GM21825 (cell line): ENCODE data around the gene PSMB11.

ENCODE experiments used
- ATAC-seq: cut with Tn5 transposase; IDR thresholded peaks from one replicate; pipeline ENCODE4 v1.9.1; 2021; ENCODE audit warnings: mild to moderate bottlenecking, moderate library complexity; ENCODE audit not compliant: unreplicated experiment

PSMB11 gene

DNA sequence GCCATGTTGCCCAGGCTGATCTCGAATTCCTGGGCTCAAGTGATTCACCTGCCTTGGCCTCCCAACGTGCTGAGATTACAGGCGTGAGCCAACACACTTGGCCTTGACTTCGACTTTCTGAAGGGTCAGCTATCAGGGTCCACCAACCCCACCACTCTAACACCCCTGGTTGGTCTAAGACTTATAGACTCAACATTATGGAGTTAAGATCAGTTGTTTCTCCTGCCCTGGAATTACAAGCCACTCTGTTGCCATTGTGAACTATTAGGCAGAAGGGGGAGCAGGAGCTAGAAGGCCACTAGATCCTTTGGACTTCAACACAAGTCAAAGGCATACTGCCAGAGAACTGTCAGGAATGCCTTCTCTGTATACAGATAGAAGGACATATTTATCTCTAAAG is 1.9 kb upstream of the PSMB11 start:
- ATAC-seq = no peak

DNA sequence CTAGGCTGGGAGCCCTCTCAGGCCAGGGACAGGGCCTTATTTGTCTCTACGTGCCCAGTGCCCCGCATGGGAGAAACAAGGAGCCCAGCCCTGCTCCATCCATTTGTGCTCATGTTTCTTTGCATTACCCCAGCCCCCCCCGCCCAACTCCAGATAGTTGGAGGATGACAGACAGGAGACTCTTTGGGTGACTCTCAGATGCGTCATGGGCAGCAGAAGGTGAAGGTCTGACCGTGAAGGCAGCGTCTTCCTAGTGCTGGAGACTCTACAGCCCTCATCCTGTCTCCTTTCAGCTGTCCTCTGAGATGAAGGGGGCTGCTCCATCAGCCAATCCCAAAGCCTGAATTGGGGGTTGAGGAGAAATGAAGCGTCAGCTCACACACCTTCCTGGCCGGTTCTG is 283 bp upstream of the PSMB11 start:
- no peak for ATAC-seq

DNA sequence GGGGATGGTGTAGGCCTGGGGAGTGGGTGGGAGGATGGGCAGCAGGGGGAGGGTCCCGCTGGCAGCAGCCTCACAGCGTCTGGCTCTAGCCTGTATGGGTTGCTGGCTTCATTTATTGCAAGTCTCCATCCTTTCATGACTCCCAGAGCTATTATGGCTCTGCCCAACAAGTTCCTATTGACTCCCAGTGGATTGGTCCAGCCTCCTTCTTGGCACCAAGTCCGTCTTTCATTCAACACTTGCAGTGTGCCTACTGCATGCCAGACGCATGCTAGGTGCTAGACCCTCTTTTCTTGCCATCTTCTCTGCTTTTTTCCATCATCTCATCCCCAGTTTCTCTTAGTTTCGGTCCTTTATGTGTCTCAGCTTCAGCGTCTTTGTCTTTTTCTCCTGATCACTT is 1.1 kb downstream of the PSMB11 start:
- ATAC-seq = no peak

DNA sequence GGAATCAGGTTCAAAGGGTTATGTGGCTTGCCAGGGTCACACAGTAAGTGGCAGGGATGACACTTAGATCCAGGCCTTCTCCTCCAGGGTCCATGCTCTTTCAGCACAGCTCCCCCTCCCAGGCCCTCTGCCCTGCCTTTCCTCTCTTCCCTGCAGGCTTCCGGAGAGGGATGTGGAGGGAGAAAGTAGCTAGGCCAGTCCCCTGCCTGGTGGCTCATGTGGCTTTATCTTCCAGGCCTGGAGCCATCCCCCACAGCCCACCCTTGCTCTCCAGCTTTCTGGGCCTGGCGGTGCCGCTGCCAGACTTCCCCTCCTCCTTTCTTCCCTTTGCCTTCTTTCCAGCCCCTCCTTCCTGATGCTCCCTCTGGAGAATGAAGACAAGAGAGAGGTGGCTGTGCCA is 1.7 kb downstream of the PSMB11 start:
- ATAC-seq = no peak

DNA sequence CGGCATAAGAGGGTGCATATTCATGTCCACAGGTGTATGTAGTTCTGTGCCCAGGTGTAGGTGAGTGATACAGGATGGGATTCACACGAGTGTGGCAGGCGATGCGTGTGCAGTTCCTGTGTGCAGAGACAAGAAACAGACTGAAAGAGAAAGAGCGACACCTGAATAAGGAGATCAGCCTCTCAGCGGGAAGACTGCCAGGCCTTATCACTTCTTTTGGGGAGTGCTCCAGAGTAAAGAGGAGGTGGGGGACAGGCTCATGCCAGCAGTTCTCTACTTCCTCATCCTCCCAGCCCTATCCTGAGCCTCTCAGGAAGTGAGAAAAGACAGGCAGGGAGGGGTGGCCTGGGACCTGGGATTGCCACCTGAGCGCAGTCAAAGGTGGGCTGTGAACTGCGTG is 2.8 kb downstream of the PSMB11 start:
- no peak for ATAC-seq

DNA sequence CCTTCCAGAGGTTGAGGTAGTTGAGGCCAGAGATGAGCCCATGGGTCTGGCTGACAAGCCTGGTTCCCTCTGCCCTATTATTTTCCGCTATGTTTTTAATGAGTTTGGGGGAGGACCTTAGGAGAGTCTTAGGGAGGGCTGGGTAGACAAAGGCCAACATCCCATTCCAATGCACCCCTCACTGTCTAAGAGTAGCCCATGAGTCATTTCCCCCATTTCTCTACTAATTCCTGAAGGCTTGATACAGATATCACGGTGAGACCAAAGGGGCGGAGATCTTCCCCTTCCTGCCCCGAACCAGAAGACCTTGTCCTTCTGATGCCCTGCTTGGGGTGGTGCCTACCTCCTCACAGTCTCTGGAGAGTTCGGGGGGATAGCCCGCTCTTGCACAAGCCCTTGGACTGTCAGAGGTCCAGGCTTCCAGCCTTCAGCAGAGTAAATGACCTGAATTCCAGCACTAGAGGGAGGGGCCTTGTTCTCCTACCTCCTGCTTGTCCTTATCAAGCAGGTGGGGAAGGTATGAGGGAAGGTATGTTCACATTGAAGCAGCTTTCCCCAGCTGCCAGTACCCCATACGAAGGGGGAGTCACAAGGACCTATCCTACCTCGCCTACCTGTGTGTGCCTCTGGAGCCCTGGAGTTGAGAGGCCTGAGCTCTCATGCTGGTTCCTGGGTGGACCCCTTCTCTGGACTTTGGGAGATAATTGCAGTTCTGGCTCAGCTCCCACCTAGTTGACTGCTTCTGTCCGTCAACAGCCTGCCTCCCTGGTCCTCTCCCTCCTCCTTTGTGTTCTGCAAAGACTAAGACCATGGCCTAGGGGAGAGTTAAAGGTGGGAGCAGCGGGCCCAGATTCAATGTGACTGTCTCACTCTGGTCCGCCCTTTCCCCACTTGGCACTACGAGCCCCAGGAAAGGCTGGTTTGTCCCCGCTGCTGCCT is 3.7 kb downstream of the PSMB11 start:
- ATAC-seq = no peak

DNA sequence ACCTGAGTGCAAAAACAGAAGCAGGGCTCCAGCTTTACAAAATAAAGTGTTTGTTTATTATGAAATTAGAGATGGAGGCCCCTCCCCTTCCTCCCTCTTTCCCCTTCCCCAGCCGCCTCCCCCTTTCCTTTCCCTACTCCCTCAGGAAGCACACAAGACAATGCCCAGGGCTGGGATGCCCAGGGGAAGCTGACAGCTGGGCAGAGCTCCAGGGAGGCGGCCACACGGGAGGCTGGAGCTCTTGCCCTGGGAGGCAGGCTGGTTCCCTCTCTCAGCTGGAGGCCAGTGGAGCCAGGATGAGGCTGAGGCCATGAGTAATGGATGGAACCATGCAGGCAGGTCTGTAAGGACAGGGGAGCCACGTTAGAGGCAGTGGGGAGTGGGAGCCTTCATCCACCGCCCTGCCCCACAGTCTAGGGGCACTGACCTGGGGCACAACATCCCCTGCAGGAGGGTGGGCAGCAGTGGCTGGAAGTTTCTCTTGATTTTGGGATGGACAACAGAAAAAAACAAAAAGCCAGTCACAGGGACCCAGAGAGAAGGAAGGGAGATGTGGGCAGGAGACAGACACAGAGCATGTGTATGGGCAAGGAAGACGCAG is 5.1 kb downstream of the PSMB11 start:
- no peak for ATAC-seq

DNA sequence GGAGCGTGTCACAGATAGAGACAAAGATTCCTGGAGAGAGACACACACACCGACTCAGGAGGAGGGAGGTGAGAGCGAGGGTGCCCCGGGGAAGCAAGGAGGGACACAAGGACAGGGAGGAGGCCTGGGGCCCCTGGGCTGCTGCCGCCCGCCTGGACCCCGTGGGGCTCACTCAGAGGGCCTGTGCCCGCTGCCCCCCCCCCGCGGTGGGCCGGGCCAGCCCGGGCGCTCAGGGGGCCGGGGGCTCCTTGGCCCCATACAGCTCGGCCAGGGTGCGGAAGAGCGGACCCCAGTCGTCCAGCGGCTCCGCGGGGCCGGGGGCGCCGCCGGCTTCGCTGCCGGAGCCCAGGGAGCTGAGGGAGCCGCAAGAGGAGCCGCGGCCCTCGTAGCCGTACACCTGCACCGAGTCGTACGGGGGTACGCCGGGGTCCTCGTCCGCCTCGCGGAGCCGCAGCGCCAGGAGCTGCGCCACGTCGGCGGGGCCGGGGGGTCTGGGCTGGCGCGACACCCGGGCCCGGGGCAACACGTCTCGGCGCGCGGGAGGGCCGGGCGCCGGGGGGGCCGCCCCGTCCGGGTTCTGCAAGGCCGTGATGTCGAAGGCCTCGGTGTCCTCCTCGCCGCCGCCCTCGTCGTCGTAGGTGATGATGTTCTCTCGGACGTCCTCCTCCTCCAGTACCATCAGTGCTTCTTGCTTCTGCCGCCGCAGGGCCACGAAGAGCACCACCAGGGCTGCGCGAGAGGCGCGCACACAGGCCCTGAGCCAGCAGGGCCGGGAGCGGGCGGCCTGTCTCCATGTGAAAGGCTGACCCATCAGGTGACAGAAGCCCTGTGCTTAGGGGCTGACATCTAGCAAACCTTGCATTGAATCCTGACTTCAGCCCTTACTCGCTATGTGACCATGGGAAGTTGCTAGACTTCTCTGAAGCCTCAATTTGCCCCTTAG is 6.0 kb downstream of the PSMB11 start:
- no peak for ATAC-seq

DNA sequence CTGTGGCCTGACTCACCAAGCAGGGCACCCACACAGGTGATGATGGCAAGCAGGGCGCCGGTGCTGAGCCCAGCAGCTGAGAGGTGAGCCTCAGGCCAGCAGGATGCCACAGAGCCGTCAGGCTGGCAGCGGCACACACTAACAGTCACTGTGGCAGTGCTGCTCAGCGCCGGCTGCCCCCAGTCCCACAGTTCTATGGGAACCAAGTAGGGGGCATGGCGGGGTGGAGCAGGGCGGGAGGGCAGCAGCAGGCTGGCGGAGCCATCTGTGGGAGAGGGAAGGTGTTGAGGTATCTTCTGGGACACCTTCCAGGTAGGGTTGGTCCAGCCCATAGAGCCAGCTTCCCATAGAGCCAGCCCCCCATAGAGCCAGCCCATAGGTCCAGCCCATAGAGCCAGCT is 7.0 kb downstream of the PSMB11 start:
- no peak for ATAC-seq

DNA sequence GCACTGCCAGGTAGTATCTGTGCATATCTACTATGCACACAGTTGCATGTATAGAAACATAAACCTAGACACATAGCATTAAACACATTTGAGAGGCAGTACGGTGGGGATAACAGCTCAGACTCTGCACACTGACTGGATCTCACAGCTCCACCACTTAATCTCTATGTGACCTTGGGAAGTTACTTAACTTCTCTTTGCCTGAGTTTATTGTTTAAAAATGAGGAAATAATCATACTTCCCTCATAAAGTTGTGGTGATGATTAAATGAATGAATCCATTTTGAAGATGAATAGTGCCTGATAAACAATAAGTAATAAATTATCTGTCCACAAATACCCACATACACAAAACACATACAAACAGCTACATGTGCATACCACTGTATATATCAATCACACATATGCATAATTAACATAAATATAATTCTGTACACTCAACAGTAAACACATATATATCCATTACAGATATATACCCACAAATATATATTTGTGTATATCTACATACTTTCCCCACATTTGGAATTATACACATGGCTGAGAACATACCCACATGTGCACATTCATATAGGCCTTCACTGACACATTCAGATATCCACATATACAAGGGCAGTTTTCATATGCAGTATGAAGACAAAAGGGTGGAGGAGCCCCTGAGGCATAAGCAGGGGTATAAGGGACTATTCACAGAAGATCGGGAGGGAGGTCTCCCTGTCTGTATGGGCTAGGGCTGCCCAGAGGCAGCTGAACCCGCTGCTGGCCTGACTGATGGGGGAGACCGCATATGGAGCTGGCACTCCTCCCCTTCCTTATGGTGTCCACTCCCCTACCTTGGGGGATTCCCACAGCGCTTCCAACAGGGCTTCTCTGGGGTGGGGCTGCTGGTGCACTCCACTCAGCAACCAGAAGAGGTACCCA is 9.4 kb downstream of the PSMB11 start:
- ATAC-seq = no peak

DNA sequence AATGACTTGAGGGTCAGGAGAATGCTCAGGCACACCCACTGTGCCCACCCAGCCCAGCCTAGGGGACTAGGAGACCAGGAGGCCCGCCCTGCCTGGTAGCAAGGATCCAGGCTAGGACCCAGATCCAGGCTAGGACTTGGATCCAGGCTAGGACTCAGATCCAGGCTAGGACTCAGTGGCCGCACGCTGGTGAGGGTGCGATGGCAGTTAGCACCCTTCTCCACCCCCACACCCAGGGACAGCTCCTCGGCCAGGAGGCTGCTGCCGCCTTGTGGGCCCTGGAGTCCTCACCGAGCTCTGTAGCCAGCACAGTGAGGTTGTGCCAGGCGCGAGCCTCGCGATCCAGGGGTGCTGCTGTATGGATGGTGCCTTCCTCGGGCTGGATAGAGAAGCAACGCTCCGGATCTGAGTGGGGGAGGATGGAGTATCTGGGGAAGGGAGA is 10.2 kb downstream of the PSMB11 start:
- no peak for ATAC-seq

DNA sequence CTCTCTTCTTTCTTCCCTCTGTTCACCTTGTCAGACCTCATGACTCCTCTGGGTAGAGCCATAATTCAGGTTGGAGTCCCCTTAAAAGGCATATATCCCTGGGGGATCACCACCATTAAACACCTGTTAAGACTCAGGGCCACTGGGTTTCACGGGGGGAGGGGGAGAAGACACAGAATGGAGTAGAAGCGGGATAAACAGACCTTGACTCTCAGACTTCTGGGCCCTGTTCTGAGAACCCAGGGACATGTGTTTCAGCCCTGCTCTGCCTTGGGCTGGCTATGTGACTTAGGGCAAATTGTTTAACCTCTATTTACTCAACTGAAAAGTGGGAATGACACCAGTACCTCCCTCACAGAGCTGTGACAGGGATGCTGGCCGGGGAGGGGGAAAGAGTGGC is 10.7 kb downstream of the PSMB11 start:
- ATAC-seq = no peak

DNA sequence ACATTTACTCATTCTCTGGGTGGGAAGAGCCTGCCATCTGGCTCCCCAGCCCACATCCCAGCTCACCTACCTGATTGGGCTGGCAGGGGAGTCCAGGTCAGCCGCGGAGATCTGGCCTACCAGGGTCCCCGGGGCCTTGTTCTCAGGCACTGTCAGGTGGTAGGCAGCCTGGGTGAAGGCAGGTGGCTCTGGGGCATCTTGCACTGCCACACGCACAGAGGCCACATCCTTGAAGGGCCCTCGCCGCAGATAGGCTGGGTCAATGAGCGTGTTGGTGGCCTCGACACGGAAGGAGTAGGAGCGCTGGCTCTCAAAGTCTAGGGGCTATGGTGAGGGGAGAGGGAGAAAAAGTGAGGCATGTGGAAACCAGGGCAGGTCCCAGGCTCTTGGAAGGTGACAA is 11.4 kb downstream of the PSMB11 start:
- ATAC-seq = no peak

DNA sequence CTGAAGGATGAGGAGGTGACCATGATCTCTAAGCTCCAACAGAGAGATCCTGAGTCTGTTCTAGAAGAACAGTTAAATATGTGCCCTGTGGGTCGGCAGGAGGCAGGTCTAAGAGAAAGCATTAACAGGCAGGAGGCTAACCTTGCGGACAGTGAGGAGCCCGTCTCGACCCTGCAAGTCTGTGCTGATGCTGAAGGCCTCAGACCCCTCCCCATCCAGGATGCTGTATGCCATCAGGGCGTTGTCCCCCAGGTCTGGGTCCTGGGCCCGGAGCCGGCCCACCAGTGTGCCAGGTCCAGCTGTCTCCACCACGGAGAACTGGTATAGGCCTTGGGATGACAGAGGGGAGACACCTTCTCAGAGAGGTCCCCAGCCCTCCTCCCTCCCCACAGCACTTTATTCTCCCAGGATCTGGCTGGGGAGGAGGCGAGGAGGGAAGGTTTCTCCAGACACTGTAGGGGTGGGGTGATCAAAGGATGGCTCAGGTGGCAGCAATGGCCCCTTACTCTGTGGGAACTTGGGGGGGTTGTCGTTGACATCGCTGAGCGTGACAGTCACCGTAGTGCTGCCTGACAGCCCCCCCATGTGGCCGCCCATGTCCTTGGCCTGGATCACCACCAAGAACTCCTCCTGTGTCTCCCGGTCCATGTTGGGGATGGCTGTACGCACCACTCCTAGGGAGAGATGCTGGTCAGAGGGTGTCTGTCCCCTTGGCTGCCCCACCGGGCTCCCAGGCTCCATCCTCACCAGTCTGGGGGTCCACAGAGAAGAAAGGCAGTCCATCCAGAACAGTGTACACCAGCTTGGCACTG is 12.2 kb downstream of the PSMB11 start:
- ATAC-seq = no peak

DNA sequence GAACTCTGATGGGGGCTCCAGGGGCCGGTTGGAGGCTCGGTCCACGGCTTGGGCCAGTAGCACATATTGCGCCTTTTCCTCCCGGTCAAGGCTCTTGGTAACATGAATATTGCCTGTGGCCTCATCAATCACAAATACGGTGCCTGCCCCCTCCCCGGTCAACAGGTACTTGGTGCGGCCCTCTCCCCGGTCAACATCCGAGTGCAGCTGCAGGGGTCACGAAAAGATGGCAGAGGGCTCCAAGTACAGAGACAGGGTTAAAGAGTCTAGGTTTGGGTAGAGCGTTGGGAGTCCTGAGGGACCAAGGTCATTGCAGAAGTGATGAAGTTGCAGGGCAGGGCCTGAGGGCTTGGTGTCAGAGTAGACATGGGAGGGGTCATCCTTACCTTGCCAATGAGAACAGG is 13.1 kb downstream of the PSMB11 start:
- ATAC-seq = no peak

DNA sequence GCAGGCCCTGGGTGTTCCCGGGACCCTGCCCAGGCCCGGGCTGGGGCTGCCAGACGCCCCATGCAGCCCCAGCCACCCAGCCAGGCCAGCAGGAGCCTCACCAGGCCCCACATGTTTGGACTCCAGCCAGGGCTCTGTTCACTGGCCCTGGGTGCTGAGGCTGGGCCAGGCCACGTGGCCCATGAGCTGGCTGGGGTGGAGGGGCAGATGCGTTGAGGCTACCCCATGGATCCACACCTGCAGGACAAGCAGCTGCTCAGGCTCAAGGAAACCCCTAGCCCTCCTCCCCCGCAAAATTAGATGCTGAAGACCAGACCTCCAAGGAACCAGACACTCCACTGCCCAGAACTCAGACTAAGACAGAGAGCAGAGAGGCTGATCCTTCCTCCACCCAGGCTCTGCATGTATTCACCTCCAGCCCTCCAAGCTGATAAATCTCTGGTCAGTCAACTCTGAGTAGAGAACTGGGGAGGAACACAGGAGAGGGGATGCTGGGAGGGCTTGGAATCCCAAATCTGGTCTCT is 13.7 kb downstream of the PSMB11 start:
- ATAC-seq = no peak

DNA sequence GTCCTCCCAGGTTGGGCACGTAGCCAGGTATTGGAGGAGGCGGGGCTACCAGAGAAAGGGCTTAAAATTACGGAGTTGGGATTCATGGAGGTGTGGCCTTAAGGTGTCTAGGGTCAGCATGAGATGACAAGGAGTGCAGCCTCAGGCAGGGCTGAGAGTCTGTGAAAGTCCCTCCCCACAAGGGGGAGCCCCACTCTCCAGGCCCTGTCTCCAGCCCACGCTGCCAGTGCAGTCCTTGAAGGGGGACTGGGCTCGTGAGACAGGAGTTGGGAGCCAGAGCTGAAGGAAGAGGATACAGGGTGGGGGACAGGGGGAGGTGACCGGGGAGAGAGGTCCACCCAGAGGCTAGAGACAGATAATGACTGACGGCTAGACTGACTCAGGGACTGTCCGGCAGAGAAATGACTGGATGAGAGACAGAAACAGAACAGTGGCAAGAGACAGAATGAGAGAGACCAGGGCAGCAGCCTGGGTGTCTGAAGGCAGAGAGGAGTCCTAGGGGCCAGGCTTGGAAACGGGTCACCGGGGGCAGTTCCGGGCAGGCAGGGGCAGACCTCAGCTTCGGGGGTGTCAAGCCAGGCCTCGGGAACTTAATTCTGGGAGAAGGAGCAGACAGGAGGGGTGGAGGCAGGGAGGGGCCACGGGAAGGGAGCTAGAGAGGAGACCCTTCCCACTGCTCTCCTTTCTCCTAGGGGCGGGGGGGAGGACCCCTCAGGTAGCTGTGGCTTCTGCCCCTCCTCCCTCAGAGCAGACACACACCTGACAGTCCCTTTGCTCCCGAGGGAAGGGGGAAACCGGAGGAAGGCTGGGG is 14.3 kb downstream of the PSMB11 start:
- ATAC-seq = peak; percentile 51
